ENCODE data around the gene CYRIA.

The CYRIA gene

DNA sequence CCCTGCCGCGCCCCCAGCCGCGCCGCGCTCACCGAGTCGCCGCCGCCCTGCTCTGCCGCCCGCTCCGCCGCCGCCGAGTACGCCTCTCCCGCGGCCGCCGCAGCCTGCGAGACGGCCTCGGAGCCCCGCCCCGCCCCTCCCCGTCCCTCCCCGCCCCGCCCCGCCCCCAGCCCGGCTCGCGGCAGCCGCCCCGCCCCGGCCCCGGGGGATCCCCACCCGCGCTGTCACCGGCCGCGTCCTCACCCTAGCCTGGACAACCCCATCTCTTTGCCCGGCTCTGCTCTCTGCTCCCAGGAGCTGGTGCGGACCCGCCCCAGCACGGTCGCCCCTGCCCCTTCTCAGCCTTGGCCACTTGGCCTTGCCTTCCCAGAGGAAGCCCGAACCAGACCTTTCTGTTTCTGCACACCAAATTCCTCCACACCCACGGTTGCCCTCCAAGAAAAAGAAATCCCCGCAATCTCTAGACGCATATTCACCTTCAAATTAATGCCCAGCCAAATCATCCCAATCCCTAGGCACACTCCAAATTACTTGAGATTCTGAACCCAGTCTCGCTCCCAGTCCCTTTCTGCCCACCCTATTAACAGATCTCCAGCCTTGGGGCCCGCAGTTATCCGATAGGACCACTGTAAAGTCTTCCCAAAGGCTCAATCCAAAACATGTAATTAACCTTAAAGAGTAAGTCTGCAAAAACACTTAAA lies at the start of gene CYRIA:
Gene CYRIA (minus strand): TSS at position 87 of the 701 bp plus-strand sequence. CDS start 77,715 bp downstream, outside the sequence.
- peak; percentile 76 for DNase-seq (ENCODE audit: low spot score)

DNA sequence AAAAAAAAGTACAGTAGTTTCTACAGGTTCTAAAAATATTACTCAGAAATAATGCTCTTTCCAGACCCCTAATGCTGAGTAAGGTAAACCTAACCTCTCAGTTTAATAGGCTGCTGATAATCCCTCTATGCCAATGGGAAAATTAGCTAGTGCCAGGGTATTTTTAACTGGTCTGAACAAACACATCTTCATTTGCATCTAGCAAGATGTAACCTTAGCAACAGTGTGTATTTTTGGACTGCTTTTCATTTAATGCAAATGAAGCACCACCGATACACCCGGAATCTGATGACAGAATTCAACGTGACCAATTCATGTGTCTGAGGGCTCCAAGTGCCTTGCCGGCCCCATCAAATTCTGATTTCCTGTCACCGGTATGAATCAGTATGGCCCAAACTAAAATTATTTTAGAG lies 47.4 kb upstream of the CYRIA start:
- DNase-seq (ENCODE audit: low spot score) = no peak

DNA sequence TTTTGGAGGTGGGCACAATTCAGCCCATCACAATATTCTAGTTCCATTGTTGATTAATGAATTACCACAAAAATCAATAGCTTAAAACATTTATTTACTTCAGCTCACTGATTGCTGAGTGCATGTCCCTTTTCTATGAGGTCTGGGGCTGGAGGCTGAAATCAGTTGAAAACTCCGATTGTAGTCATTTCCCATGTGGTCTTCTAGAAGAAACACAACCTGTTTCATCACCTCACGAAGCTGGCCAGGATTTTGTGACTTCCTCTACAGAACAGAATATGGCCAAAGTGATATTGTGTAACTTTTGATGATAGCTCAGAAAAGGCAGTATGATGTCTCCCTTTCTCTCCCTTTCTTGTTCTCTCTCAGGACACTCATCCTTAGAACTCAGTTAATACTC lies 44.1 kb upstream of the CYRIA start:
- no peak for DNase-seq (ENCODE audit: low spot score)

DNA sequence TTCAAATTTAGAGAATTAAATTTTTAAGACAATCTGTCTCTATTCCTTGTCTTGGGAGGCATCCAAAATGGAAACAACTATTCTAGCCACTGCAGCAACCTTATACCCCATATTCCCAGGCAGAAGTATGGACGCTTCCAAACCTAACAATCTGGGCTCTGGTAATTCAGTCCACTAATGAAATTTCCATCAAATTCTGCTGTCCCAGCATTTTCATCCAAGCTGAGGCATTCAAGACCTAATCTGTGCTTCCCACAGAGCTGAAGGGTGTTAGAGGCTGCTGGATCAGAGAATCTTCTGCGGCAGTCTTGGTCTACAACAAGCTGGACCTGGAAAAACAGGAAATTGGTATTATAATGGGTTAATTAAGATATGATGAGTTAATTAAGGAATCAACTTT lies 42.5 kb upstream of the CYRIA start:
- DNase-seq (ENCODE audit: low spot score) = no peak

DNA sequence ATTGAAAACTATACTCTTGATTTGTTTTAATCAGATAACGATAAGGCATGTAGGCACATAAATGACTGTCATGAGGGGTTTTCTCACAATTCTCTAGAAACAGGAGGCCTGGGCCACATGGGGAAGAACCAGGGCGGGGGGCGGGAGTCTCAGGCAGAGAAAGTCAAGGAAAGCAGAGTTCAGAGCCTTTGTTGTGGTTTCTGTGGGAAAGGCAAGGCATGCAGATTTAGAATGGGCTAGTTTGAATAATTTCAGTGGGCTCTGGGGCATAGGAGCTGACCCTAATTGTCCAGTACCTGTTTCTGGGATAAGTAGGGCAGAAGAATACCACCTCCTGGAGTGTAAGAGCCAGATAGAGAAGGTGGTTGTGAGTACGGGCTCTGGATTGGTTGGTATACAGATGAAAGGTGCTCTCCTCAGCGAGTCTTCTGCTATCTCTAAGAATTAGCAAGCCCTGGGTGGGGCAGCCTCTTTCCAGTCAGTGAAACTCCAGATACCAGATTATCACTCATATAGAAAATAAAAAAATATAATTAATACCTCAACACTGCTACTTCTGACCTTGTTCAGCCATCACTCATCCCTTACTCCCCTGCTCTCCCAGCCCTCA lies 41.5 kb upstream of the CYRIA start:
- no peak for DNase-seq (ENCODE audit: low spot score)

- no peak for DNase-seq (ENCODE audit: low spot score)
Measured at GRCh38 chr2:16700551-16701259, 35.1 kb upstream of the CYRIA start.

DNA sequence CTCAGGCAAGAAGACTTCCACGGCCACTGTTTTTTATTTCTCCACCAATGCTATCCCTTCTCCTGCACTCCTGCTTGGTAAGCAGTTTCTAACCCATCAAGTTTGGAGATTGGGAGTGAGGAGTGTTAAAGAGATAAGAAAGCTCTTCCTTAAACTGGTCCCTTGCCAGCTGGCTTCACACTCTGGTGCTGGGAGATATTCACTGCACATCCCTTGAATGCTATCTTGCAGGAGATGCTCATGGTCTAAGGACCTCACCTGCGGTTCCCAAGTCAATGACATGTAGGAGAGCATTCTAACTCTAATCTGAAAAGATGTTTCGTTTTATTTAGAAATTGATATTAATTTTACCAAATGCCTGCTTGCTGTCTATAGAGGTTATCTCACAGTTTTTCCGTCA lies 28.2 kb upstream of the CYRIA start:
- DNase-seq (ENCODE audit: low spot score) = no peak

DNA sequence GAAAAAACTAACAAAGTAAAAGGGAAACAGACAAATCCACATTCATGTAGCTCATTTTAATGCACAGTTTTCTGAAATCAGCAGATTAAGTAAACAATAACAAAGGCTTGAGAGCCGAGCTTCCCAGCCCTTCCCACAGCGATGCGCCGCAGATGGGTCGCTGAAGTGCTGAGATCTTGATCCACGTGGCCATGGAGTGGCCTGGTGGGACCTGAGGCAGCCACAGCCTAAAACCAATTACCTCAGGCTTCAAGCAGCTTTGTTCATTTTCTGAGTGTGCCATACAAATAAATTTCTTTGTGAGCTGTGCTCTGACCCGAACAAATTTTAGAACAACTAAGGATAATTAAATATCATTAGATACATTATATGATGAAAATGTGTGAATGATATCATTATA lies 25.6 kb upstream of the CYRIA start:
- no peak for DNase-seq (ENCODE audit: low spot score)

DNA sequence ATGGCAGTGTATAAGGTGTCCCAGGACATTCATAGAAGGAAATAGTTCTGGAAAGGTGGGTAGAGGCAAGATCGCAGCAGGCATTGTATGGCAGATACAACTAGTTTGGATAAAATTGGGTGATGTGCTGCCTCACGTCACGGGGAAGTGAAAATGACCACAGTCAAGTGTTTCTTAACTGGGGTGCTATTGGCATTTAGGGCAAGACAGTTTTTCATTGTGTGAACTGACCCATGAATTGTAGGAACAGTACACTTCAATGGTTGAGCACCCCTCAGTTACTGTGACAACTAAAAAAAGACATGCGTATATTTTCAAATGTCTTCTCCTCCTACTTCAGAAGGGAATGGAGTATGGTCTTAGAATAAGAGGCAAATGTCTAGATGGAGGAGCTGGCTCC lies 22.3 kb upstream of the CYRIA start:
- no peak for DNase-seq (ENCODE audit: low spot score)

DNA sequence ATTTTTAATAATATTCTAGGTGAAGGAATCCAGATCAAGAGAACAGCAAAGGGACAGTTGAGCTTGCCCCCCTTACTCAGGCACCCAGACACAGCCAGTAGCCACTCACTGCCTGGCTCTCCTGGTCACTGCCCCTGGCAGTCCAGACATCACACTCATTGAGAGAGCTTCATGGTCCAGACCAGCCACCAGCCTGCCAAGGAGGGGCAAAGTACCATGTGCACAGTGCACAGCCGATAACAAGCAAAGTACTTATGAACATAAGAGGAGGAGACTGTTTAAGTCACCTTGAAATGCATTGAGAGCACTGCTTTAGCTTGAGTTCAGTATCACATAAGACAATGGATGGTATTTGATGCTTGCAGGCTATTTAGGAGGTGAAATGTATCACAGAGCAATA lies 21.6 kb upstream of the CYRIA start:
- DNase-seq (ENCODE audit: low spot score) = no peak

- no peak for DNase-seq (ENCODE audit: low spot score)
Measured at GRCh38 chr2:16686641-16687040, 21.0 kb upstream of the CYRIA start.

- DNase-seq (ENCODE audit: low spot score) = no peak
Measured at GRCh38 chr2:16685340-16685715, 19.7 kb upstream of the CYRIA start.

GRCh38 chr2:16684676-16685339 lies 19.2 kb upstream of the CYRIA start:
- no peak for DNase-seq (ENCODE audit: low spot score)

GRCh38 chr2:16683576-16683975 lies 17.9 kb upstream of the CYRIA start:
- no peak for DNase-seq (ENCODE audit: low spot score)

DNA sequence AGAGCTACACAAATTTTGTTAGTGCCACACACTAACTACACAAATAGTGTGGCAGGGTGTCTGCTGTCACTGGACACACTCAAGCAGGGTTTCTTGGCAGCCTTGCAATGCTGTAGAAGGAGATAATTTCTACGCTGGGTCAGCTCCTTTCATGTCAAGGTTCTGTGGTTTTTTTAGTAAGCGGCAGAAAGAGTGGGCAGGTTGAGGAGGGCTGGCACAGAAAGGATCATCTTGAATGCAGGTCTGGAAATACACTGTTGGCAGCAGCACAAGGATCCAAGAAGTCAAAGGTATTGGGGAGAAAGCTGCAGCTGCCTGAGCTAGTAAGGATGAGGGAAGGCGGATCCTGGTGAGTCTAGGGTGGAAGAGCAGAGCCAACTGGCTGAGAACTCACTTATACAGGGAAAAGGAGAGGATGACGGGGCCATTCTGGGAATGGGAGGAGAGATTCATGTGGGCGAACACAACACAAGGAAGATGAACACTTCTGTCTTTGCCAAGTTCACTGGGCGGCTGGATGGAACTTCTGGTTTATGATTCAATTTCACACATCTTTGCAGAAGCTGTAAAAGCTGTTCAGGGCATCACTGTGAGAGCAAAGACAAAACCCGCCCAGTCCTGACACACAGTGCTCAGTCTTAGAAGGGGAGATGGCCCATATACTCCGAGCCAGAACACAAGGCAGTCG lies 16.9 kb upstream of the CYRIA start:
- no peak for DNase-seq (ENCODE audit: low spot score)

DNA sequence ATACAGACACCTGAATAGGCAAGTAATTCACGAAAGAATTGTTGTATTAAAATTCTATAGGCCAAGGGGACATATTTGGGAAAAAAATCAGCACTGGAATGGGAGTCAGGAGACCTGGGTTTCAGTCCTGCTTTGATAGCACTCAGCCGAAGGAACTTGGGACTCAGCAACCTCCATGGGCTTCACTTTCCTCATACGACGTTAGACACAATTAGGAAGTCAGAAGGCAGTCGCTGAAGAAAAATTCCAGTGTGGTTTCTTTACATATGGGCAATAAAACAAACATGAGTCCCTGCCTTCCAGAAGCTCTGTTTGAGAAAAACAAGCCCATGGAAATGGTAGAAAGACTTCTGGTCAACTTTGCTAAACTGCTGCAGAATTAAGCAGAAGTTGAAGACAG lies 15.1 kb upstream of the CYRIA start:
- no peak for DNase-seq (ENCODE audit: low spot score)

- DNase-seq (ENCODE audit: low spot score) = no peak
Measured at GRCh38 chr2:16680304-16680703, 14.7 kb upstream of the CYRIA start.

DNA sequence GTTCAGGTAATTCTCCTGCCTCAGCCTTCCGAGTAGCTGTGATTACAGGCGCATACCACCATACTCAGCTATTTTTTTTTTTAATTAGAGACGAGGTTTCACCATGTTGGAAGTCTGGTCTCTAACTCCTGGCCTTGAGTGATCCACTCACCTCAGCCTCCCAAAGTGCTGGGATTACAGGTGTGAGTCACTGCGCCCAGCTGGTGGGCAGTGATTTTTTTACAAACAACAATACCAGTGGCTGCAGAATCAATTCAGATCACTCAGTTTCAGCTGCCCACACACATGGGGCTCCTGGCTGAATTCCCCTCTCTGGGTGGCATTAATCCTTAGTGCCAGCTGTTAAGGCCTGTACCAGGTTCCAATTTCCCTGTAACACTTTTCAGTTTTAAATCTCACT lies 13.3 kb upstream of the CYRIA start:
- no peak for DNase-seq (ENCODE audit: low spot score)

- DNase-seq (ENCODE audit: low spot score) = no peak
Measured at GRCh38 chr2:16677875-16678274, 12.2 kb upstream of the CYRIA start.

- no peak for DNase-seq (ENCODE audit: low spot score)
Measured at GRCh38 chr2:16675781-16676180, 10.1 kb upstream of the CYRIA start.

- no peak for DNase-seq (ENCODE audit: low spot score)
Measured at GRCh38 chr2:16674154-16674553, 8.5 kb upstream of the CYRIA start.

DNA sequence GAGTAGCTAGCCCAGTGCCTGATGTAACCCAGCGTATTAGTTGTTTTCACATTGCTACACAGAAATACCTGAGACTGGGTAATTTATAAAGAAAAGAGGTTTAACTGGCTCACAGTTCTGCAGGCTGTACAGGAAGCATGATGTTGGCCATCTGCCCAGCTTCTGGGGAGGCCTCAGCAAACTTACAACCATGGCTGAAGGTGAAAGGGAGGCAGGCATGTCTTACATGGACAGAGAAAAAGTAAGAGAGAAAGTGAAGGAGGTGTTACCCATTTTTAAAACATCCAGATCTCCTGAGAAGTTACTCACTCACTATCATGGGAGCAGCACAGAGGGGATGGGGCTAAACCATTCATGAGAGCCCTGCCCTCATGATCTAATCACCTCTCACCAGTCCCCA lies 6.1 kb upstream of the CYRIA start:
- no peak for DNase-seq (ENCODE audit: low spot score)

Measured in AG08396 (cell line).